Measurements from ENCODE around the gene NEAT1. TPM values are rescaled to one million over a fixed set of nuclear protein-coding genes. Genes with fewer than 3 reads are reported as not detected.

NEAT1 gene
- total and polyA plus RNA-seq, 9 of the 15 experiments (the other 6 are each of a cell fraction or from before 2014, with no cell fraction given), result 20.1 to 389 (median 62.8) TPM

GRCh38 chr11:65439331-65440181 lies 17.0 kb downstream of the NEAT1 start:
- peaks cover 12 to 35% of the 10 kb centered on the region in 2 experiments; a peak in 4 of 5 replicates for H3K4me1 ChIP-seq (replicated peaks in 1 of 2; ENCODE audit: control insufficient read depth in 2 of 2, insufficient read depth in 2 of 2, low read length in 2 of 2)
- DNase-seq (ENCODE audit: extremely low read depth in 1 of 4, low spot score in 3 of 4) (peak in 2 of 4 experiments; percentile 13 to 19), FAIRE-seq (no peak), ATAC-seq (no peak)
- in situ Hi-C loops (cut with MboI) (no loop called here), intact Hi-C loops (cut with micrococcal nuclease) (no loop called here)
- H4K20me1 ChIP-seq (replicated peaks; ENCODE audit: control insufficient read depth, insufficient read depth, low read length), result peaks cover 17% of the 10 kb centered on the region; the same call in 1 of the 2 replicates
- no peak overlapping the region for H3K9ac ChIP-seq (ENCODE audit: insufficient read depth in 1 of 2, low read depth in 2 of 2, low read length in 2 of 2)
- no peak overlapping the region for H3K4me2 ChIP-seq (ENCODE audit: insufficient read depth, low read length)
- peaks cover 91% of the 10 kb centered on the region for H3K36me3 ChIP-seq (ENCODE audit: control insufficient read depth, insufficient read depth, low read length)
- H3K27me3 ChIP-seq (ENCODE audit: control insufficient read depth in 2 of 2, insufficient read depth in 2 of 2, low read length in 2 of 2), result no peaks in the 10 kb centered on the region
- H3K9me1 ChIP-seq (ENCODE audit: control insufficient read depth, insufficient read depth, low read length), result peaks cover 6% of the 10 kb centered on the region
- POLR2A ChIA-PET, result interaction anchor here (0.6 to 12.0 kb wide), 5 partner anchors 10 to 65 kb away, joined by 3 to 309 read pairs (median 8); partner anchors contain the start of genes MALAT1 and NEAT1
- 84% methylated on average over 7 of the region's 7 CpGs for WGBS (ENCODE audit: insufficient coverage, low coverage, missing lambda C conversion rate)
- H2AFZ ChIP-seq (ENCODE audit: low read depth, low read length), result no peak overlapping the region
- CTCF ChIA-PET (ENCODE audit: low intra/inter-chr PET ratio), result interaction anchor here (0.7 kb wide), 1 partner anchor 20 kb away, joined by 3 read pairs; no protein-coding TSS in a partner anchor
- no peak overlapping the region for H3K4me3 ChIP-seq
- peaks cover 85% of the 10 kb centered on the region for H3K79me2 ChIP-seq (ENCODE audit: control insufficient read depth, insufficient read depth, low read length)
- BruUV-seq (replicated peaks), result TSS peak; percentile 6
- H3K9me3 ChIP-seq (replicated peaks; ENCODE audit: control insufficient read depth, insufficient read depth, low read depth, low read length), result no peaks in the 10 kb centered on the region
- H3K27ac ChIP-seq (ENCODE audit: extremely low read depth, low read depth, low read length), result no peak overlapping the region
- no peak for TF ChIP-seq DMBX1 (CRISPR knock-in tag; IDR thresholded peaks at IDR 0.05; ENCODE audit: borderline replicate concordance)
- TF ChIP-seq ARID3B (CRISPR knock-in tag; IDR thresholded peaks at IDR 0.05; ENCODE audit: borderline replicate concordance), result no peak
- TF ChIP-seq TCF7 (IDR thresholded peaks at IDR 0.05; ENCODE audit: borderline replicate concordance), result no peak
- no peak for TF ChIP-seq MAFF (IDR thresholded peaks at IDR 0.05; ENCODE audit: low read length)
- TF ChIP-seq ZNF431 (CRISPR knock-in tag; IDR thresholded peaks at IDR 0.05), result no peak
- no peak for TF ChIP-seq ZNF253 (CRISPR knock-in tag; conservative IDR thresholded peaks at IDR 0.05)
- no peak for TF ChIP-seq ZNF57 (CRISPR knock-in tag; IDR thresholded peaks at IDR 0.05)
- TF ChIP-seq MCM5 (IDR thresholded peaks at IDR 0.05; ENCODE audit: low read depth), result no peak
- no peak for TF ChIP-seq MTA3 (IDR thresholded peaks at IDR 0.05; ENCODE audit: borderline replicate concordance)
- TF ChIP-seq ZBTB40 (IDR thresholded peaks at IDR 0.05), result no peak
- TF ChIP-seq ZBTB40 (CRISPR knock-in tag; IDR thresholded peaks at IDR 0.05), result no peak

Data from K562 (cell line).